H7 (cell line): ENCODE data around the gene BCL11A. TPM values are rescaled to one million over a fixed set of nuclear protein-coding genes. Genes with fewer than 3 reads are reported as not detected.

Source experiments
- DNase-seq: peaks from one replicate; pipeline ENCODE4 v3.0.0; 2012
- H3K27me3 ChIP-seq: 2 replicates; pipeline ENCODE4 v1.6.0; 2011; ENCODE audit warnings: mild to moderate bottlenecking, low read length; ENCODE audit not compliant: control insufficient read depth, insufficient read depth
- H3K36me3 ChIP-seq: replicated peaks from 2 replicates; pipeline ENCODE4 v1.5.1; 2011; ENCODE audit warnings: low read length; ENCODE audit not compliant: control insufficient read depth, insufficient read depth
- H3K4me3 ChIP-seq: 2 replicates; pipeline ENCODE4 v1.5.1; 2011; ENCODE audit warnings: low read depth, mild to moderate bottlenecking, control low read depth, low read length, moderate library complexity; ENCODE audit not compliant: insufficient read depth
- total RNA-seq: library from RNA; depleted of rRNA; stranded (reverse); fragments of >200 nt; shearing (Covaris generic); gene quantifications from 2 replicates; pipeline ENCODE4 v1.2.3, GENCODE V29; 2014; rRNA removed

BCL11A gene
- total RNA-seq, 1 experiment from 2014 or later: 30.5 TPM

DNA sequence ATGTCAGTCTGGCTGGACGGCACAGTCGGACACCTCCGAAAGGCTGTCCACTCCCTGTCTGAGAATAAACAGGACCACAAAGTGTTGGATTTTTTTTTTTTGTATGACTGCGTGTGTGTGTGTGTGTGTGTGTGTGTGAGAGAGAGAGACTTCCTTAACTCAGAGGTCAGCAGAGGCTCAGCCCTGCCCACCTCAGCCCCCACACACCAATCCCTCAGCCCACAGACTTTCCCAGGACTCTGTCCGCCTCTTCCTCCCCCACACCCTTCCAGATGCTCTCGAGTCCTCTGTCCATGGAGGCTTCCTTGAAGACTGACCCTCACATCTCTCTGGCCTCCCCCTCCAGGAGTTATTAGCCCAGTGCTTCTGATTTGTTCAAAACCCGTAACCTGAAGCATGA, 147.3 kb downstream of the BCL11A start:
- no peaks in the 10 kb centered on the region; the same call in 1 of the 2 replicates for H3K27me3 ChIP-seq
- H3K36me3 ChIP-seq: no peaks in the 10 kb centered on the region
- no peak overlapping the region for H3K4me3 ChIP-seq
- DNase-seq: no peak

GRCh38 chr2:60405271-60405919, 148.1 kb downstream of the BCL11A start:
- Histone ChIP-seq H3K27me3 (no peaks in the 10 kb centered on the region; the same call in none of the 2 replicates), H3K36me3 (no peaks in the 10 kb centered on the region), H3K4me3 (no peak overlapping the region)
- DNase-seq: no peak

Other genes with a start within 250 kb of the BCL11A start
- gene PAPOLG, start 202.6 kb upstream of the BCL11A start, total RNA-seq: 26.0 and 33.9 TPM in 2 replicates